Dermis microvascular lymphatic vessel endothelial cell (primary cell): ENCODE results near the gene SACS. TPM values are rescaled to one million over a fixed set of nuclear protein-coding genes. Genes with fewer than 3 reads are reported as not detected.

Experiments used
- DNase-seq, 2 donors: peaks; one replicate each; pipeline versions ENCODE4 v3.0.0 to v3.0.0-alpha.2; 2010; ENCODE audit warnings: low read depth in 2 of 2
- total RNA-seq: library from RNA; depleted of rRNA; stranded (reverse); fragments of >200 nt; gene quantifications from 2 replicates; pipeline ENCODE4 v1.2.1, GENCODE V29; 2014

Gene SACS
- total RNA-seq, 1 donor from 2014 or later = 35.0 TPM

DNA sequence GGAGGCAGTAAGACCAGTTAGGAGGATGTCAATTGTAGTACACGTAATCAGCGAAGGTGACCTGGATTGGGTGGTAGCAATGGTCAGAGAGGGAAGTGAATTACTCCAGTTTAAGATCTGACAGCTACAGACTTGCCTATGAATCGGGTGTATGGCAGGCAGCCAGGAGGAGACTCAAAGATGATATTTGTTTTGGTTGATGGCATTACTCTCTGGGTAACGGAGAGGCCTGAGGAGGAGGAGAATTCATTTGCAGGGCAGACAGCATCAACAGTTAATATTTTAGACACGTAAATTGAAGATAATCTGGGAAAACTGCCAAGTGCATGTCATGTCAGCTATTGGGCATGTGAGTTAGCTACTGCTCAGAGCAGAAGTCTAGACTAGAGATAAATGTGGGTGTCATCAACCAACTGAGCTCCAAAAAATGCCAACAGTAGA lies 143.6 kb downstream of the SACS start:
- peak in 1 of 2 donors; percentile 5 for DNase-seq

GRCh38 chr13:23288995-23289394 lies 144.5 kb downstream of the SACS start:
- DNase-seq = no peak

DNA sequence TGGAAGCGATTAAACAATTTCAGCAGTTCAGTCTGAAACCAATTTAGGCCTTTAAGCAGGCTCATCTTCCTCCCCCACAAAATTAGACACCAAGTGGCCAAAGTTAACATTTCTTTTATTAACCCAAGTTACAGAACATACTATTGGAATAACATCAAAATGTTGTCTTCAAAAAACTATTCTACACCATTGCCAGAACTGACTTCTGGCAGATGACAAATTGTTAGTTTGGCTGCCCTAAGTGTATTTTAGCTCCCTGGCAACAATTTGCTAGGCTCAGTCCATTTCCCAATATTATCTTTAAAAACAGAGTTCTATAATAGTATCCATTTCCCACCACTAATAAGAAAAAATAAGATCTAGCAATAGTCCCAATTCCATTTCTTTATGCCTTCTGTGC lies 144.9 kb downstream of the SACS start:
- DNase-seq = no peak

- DNase-seq = no peak
These were observed 154.2 kb downstream of the SACS start for GRCh38 chr13:23279321-23279720.

Other genes starting within 250 kb of the SACS start
- gene TNFRSF19, start 136.7 kb upstream of the SACS start, total RNA-seq = under 0.01 and 0.13 TPM in 2 replicates